Panc1 (cell line): ENCODE results near the gene RELA.

Source experiments
- CTCF ChIP-seq: fragments of 450-650 bp; IDR thresholded peaks from 2 replicates; pipeline ENCODE4 v1.5.1; 2017; ENCODE audit warnings: mild to moderate bottlenecking
- POLR2AphosphoS5 ChIP-seq: IDR thresholded peaks from 2 replicates; pipeline ENCODE4 v1.6.1; 2012; ENCODE audit warnings: mild to moderate bottlenecking, low read depth, low read length, moderate library complexity
- REST ChIP-seq, 2 experiments: IDR thresholded peaks; 2 replicates each; pipeline ENCODE4 v1.6.1; 2011 to 2012; ENCODE audit warnings: low read depth in 2 of 2, control low read depth in 1 of 2, low read length in 1 of 2, mild to moderate bottlenecking in 1 of 2, moderate library complexity in 1 of 2; ENCODE audit not compliant: insufficient read depth in 1 of 2
- SIN3A ChIP-seq: IDR thresholded peaks from 2 replicates; pipeline ENCODE4 v1.6.1; 2012; ENCODE audit warnings: low read depth, mild to moderate bottlenecking, low read length, moderate library complexity, borderline replicate concordance; ENCODE audit not compliant: insufficient read depth

DNA sequence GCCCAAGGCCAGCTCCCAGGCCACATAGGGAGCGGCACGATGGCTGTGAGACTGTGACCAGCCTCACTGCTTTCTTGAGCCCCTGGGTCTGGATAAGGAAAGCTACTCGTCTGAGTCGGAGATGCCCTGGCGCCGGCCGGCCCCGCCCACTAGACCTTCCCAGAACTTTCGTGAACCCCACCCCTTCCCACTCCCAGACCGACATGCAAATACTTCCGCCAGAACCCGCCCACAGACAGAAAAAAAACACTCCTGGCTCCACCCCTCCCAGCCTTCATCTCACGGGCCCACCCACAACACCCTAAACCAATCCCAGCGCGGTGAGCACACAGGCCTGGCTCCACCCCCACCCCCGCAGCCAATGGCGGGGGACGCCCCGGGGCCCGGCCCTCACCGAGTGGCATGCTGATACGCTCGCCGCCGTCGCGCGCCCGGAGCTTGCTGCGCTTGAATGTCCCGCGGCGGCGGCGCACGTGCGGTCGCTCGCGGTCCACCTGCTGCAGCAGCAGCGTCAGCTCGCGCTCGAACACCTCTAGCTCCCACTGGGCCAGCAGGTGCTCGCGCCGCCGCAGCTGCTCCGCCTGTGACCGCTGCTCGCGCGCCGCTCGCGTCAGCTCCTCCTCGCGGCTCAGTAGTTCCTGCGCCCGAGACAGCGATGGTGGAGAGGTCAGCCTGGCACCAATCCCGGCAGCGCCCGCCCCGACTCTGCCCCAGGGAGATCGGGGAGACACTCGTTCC, 55.7 kb downstream of the RELA start:
- no peak for TF ChIP-seq CTCF
- no peak for TF ChIP-seq POLR2AphosphoS5
- TF ChIP-seq REST (IDR thresholded peaks at IDR 0.05; ENCODE audit: insufficient read depth in 1 of 2, low read depth in 2 of 2, low read length in 1 of 2): no peak
- TF ChIP-seq SIN3A: no peak
